Measurements from ENCODE around the gene TOM1L1.

The TOM1L1 gene

DNA sequence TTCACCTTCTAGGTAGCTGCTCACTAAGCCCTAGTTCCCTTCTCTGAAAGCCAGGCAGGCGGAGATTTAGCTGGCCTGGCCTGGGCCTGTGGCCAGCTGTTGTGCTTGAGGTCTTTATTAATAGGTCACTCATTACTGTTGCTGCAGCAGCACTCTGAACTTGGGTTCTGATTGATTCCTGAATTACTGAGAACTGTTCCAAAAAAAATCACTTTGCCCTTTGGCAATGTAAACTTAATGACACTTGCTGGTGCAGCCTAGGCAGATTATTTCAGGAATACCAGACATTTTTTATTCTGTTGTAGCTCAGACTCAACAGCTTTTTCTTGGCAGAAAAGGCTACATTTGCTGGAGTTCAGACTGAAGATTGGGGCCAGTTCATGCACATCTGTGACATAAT is 2.7 kb downstream of the TOM1L1 start:
- Histone ChIP-seq H3K9me2 (replicated peaks; ENCODE audit: insufficient read depth, low read length) (no peaks in the 10 kb centered on the region), H3K27me3 (ENCODE audit: low read length) (no peaks in the 10 kb centered on the region), H3K27ac (ENCODE audit: low read depth, low read length) (no peak overlapping the region), H3K4me2 (ENCODE audit: low read depth, low read length, poor library complexity, severe bottlenecking) (no peak overlapping the region), H3K4me3 (ENCODE audit: insufficient read depth, low read length, poor library complexity, severe bottlenecking) (no peak overlapping the region), H3K36me3 (ENCODE audit: low read length) (no peaks in the 10 kb centered on the region), H3K9ac (ENCODE audit: low read length) (no peak overlapping the region), H3K79me2 (ENCODE audit: insufficient read depth, low read length) (no peaks in the 10 kb centered on the region), H4K20me1 (ENCODE audit: low read depth, low read length) (no peaks in the 10 kb centered on the region), H3F3A (ENCODE audit: insufficient read depth) (no peaks in the 10 kb centered on the region), H2AFZ (ENCODE audit: low read depth, low read length, severe bottlenecking) (no peak overlapping the region), H3K9me3 (ENCODE audit: insufficient read depth, low read length) (no peaks in the 10 kb centered on the region)
- TF ChIP-seq, protein P1, sequence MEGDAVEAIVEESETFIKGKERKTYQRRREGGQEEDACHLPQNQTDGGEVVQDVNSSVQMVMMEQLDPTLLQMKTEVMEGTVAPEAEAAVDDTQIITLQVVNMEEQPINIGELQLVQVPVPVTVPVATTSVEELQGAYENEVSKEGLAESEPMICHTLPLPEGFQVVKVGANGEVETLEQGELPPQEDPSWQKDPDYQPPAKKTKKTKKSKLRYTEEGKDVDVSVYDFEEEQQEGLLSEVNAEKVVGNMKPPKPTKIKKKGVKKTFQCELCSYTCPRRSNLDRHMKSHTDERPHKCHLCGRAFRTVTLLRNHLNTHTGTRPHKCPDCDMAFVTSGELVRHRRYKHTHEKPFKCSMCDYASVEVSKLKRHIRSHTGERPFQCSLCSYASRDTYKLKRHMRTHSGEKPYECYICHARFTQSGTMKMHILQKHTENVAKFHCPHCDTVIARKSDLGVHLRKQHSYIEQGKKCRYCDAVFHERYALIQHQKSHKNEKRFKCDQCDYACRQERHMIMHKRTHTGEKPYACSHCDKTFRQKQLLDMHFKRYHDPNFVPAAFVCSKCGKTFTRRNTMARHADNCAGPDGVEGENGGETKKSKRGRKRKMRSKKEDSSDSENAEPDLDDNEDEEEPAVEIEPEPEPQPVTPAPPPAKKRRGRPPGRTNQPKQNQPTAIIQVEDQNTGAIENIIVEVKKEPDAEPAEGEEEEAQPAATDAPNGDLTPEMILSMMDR (IDR thresholded peaks at IDR 0.05; ENCODE audit: insufficient read depth, low read length, poor library complexity, severe bottlenecking) = no peak
- no peak for TF ChIP-seq EZH2phosphoT487 (conservative IDR thresholded peaks at IDR 0.05; ENCODE audit: low read length)

DNA sequence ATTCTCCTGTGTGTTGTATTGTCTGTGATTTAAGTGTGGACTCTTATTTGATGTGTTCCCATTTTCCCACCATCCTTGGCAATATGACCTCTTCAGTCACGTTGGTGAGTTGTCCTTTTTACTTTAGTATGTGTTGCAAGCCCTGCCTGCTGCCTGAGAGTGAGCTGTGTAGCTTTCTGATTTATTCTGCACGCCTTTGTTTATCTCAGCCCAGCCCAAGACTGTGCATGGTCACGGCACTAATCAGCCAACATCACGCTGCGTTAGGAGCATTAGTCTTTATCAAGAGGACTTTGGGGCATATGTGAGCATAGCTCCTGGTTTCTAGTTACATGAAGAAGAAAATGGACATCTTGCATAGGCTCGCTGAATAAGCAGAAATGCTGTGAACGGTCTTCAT is 6.0 kb downstream of the TOM1L1 start:
- H4K20me1 ChIP-seq (ENCODE audit: low read depth, low read length) = no peaks in the 10 kb centered on the region
- no peaks in the 10 kb centered on the region for H3K27me3 ChIP-seq (ENCODE audit: low read length)
- TF ChIP-seq, protein P1 (IDR thresholded peaks at IDR 0.05; ENCODE audit: insufficient read depth, low read length, poor library complexity, severe bottlenecking) = no peak
- TF ChIP-seq EZH2phosphoT487 (conservative IDR thresholded peaks at IDR 0.05; ENCODE audit: low read length) = no peak
- H3F3A ChIP-seq (ENCODE audit: insufficient read depth) = no peaks in the 10 kb centered on the region
- H3K79me2 ChIP-seq (ENCODE audit: insufficient read depth, low read length) = no peaks in the 10 kb centered on the region
- no peaks in the 10 kb centered on the region for H3K9me2 ChIP-seq (replicated peaks; ENCODE audit: insufficient read depth, low read length)
- no peaks in the 10 kb centered on the region for H3K9me3 ChIP-seq (ENCODE audit: insufficient read depth, low read length)
- no peak overlapping the region for H3K9ac ChIP-seq (ENCODE audit: low read length)
- no peak overlapping the region for H3K4me3 ChIP-seq (ENCODE audit: insufficient read depth, low read length, poor library complexity, severe bottlenecking)
- H3K36me3 ChIP-seq (ENCODE audit: low read length) = no peaks in the 10 kb centered on the region
- H3K27ac ChIP-seq (ENCODE audit: low read depth, low read length) = no peak overlapping the region
- H3K4me2 ChIP-seq (ENCODE audit: low read depth, low read length, poor library complexity, severe bottlenecking) = no peak overlapping the region
- H2AFZ ChIP-seq (ENCODE audit: low read depth, low read length, severe bottlenecking) = no peak overlapping the region

- H3K4me3 ChIP-seq (ENCODE audit: insufficient read depth, low read length, poor library complexity, severe bottlenecking) = no peak overlapping the region
- H3F3A ChIP-seq (ENCODE audit: insufficient read depth) = no peaks in the 10 kb centered on the region
- no peaks in the 10 kb centered on the region for H3K27me3 ChIP-seq (ENCODE audit: low read length)
- no peaks in the 10 kb centered on the region for H3K9me3 ChIP-seq (ENCODE audit: insufficient read depth, low read length)
- no peaks in the 10 kb centered on the region for H3K79me2 ChIP-seq (ENCODE audit: insufficient read depth, low read length)
- no peak overlapping the region for H3K9ac ChIP-seq (ENCODE audit: low read length)
- no peak overlapping the region for H3K4me2 ChIP-seq (ENCODE audit: low read depth, low read length, poor library complexity, severe bottlenecking)
- H3K9me2 ChIP-seq (replicated peaks; ENCODE audit: insufficient read depth, low read length) = no peaks in the 10 kb centered on the region
- H4K20me1 ChIP-seq (ENCODE audit: low read depth, low read length) = no peaks in the 10 kb centered on the region
- H3K27ac ChIP-seq (ENCODE audit: low read depth, low read length) = no peak overlapping the region
- H2AFZ ChIP-seq (ENCODE audit: low read depth, low read length, severe bottlenecking) = no peak overlapping the region
- no peaks in the 10 kb centered on the region for H3K36me3 ChIP-seq (ENCODE audit: low read length)
- TF ChIP-seq EZH2phosphoT487 (conservative IDR thresholded peaks at IDR 0.05; ENCODE audit: low read length) = no peak
- TF ChIP-seq, protein P1 (IDR thresholded peaks at IDR 0.05; ENCODE audit: insufficient read depth, low read length, poor library complexity, severe bottlenecking) = no peak
Measured at GRCh38 chr17:54907376-54907775, 6.7 kb downstream of the TOM1L1 start.
